AG04450 (cell line): Measurements from ENCODE around the gene PTPRG. TPM values are rescaled to one million over a fixed set of nuclear protein-coding genes. Genes with fewer than 3 reads are reported as not detected.

Source experiments
- CTCF ChIA-PET: fragments of 300-600, 350-600 bp; formaldehyde crosslinking; extraction: SDS; loops from one replicate; lab custom pipeline; 2022; ENCODE audit warnings: antibody characterized with exemption, inconsistent platforms; lab: Charles Lee
- POLR2A ChIA-PET: fragments of 350-600 bp; formaldehyde crosslinking; extraction: SDS; loops from one replicate; lab custom pipeline; 2021; ENCODE audit warnings: antibody characterized with exemption, inconsistent platforms; lab: Yijun Ruan, JAX
- DNase-seq: peaks from one replicate; pipeline ENCODE4 v3.0.0-alpha.2; 2011; ENCODE audit warnings: low read depth, low spot score
- H3K27ac ChIP-seq: one replicate; pipeline ENCODE4 v1.5.1; 2012; ENCODE audit warnings: low read depth, low read length, control low read depth
- H3K27me3 ChIP-seq: one replicate; pipeline ENCODE4 v1.6.0; 2012; ENCODE audit warnings: low read length; ENCODE audit not compliant: control insufficient read depth, insufficient read depth
- H3K4me3 ChIP-seq: 2 replicates; pipeline ENCODE4 v1.5.1; 2011; ENCODE audit warnings: mild to moderate bottlenecking, low read depth, low read length, control low read depth
- H3K9me3 ChIP-seq: 2 replicates; pipeline ENCODE4 v1.5.1; 2012; ENCODE audit warnings: low read length; ENCODE audit not compliant: control insufficient read depth, insufficient read depth
- polyA plus RNA-seq: library from polyadenylated mRNA; depleted of rRNA; stranded (reverse); fragments of >200 nt; gene quantifications from 2 replicates; pipeline ENCODE4 v1.2.3, GENCODE V29; 2011
- TF ChIP-seq, protein P1 (sequence below): IDR thresholded peaks from 2 replicates; pipeline ENCODE4 v1.5.1; 2011; ENCODE audit warnings: low read depth, low read length, control low read depth, inconsistent platforms

Gene PTPRG
- polyA plus RNA-seq, 1 experiment, result 26.5 TPM

DNA sequence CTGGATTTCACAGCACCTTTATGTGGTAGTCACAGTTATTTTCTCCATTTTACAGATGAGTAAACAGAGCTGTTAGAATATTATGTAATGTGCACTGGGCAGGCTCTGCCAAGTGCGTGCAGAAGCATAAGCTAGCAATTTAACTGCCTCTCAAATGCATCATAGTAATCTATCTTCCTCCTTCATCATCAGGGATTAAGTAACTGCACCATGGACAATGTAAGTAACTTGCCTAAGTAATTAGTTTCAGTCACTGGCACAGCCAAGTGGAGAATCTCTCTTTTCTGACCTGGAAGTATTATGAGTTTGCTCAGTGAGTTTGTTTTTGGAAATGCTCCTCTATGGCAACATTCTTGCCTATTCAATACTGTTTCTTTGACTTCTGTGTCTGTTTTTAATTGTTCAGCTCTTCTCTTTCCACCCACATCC lies 260.5 kb downstream of the PTPRG start:
- ChIA-PET POLR2A (no interaction called here), CTCF (interaction anchor here (1.4 kb wide), 1 partner anchor 367 kb away, joined by 3 read pairs; no protein-coding TSS in a partner anchor)
- H3K27ac ChIP-seq, result no peak overlapping the region
- H3K9me3 ChIP-seq, result no peaks in the 10 kb centered on the region
- H3K27me3 ChIP-seq, result no peaks in the 10 kb centered on the region
- DNase-seq, result no peak
- no peak overlapping the region for H3K4me3 ChIP-seq
- TF ChIP-seq, protein P1, sequence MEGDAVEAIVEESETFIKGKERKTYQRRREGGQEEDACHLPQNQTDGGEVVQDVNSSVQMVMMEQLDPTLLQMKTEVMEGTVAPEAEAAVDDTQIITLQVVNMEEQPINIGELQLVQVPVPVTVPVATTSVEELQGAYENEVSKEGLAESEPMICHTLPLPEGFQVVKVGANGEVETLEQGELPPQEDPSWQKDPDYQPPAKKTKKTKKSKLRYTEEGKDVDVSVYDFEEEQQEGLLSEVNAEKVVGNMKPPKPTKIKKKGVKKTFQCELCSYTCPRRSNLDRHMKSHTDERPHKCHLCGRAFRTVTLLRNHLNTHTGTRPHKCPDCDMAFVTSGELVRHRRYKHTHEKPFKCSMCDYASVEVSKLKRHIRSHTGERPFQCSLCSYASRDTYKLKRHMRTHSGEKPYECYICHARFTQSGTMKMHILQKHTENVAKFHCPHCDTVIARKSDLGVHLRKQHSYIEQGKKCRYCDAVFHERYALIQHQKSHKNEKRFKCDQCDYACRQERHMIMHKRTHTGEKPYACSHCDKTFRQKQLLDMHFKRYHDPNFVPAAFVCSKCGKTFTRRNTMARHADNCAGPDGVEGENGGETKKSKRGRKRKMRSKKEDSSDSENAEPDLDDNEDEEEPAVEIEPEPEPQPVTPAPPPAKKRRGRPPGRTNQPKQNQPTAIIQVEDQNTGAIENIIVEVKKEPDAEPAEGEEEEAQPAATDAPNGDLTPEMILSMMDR, result no peak

DNA sequence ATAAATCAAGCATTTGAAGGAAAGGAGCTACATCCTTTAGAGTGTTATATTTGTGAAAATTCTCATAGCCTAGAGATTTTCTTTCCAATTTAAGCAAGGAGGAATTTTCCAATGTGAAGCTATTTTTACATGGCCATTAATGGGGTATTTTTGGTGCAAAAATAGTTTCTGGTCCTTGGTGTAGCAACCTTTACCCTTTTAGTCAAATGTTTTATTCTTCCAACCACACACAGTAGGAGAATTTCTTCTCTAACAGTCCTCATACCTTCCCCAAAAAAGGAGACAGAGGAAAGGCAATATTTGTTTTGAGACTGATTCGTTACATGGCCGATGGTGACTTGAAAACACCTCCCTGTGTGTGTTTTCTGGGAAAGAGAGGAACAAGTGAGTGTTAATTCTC lies 261.2 kb downstream of the PTPRG start:
- no peaks in the 10 kb centered on the region for H3K27me3 ChIP-seq
- no peak for DNase-seq
- no peak overlapping the region for H3K27ac ChIP-seq
- no peaks in the 10 kb centered on the region for H3K9me3 ChIP-seq
- POLR2A ChIA-PET, result no interaction called here
- TF ChIP-seq, protein P1, result no peak
- H3K4me3 ChIP-seq, result no peak overlapping the region
- CTCF ChIA-PET, result interaction anchor here (1.4 kb wide), 1 partner anchor 366 kb away, joined by 3 read pairs; no protein-coding TSS in a partner anchor

DNA sequence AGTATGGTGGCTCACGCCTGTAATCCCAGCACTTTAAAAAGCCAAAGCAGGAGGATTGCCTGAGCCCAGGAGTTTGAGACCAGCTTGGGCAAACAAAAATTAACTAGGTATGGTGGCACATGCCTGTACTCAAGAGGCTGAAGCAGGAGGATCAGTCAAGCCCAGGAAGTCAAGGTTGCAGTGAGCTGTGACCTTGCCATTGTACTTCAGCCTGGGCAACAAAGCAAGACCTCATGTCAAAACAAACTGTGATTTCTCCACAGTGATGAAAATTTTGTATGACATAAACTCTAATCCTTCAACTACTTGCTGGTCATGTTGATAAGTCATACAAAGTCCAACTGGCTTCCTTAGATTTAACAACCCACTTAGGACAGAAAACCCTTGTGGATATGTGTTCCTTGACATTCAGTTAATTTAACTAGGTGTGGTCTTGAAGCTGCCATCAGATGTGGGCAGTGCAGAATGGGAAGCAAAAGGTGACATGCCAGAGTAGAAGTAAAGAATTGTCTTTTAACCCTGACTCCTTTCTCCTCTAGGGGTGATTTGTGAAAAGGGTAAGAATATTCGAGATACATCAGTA lies 263.3 kb downstream of the PTPRG start:
- ChIA-PET POLR2A (no interaction called here), CTCF (no interaction called here)
- TF ChIP-seq, protein P1, result no peak
- Histone ChIP-seq H3K27ac (no peak overlapping the region), H3K27me3 (no peaks in the 10 kb centered on the region), H3K9me3 (no peaks in the 10 kb centered on the region), H3K4me3 (no peak overlapping the region)
- no peak for DNase-seq

DNA sequence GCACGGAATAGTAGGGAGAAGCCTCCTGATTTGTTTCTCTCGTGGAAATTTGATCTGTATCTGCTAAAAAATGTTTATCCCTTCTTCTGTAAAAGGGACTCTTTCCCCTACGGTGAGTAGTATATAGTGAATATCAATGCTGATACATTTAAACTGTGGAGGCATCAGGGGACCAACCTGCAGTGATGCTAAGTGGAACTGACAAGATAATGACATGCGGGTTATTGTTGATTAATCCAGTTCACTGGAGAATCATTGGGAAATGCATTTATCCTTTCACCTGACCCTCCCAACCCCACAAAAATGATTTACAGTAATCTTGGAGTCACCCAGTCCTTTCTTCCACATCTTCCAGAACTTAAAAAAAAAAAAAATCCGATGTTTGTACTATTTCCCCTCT lies 264.8 kb downstream of the PTPRG start:
- no peak for DNase-seq
- no peak overlapping the region for H3K4me3 ChIP-seq
- H3K27me3 ChIP-seq, result no peaks in the 10 kb centered on the region
- ChIA-PET CTCF (no interaction called here), POLR2A (interaction anchor here (0.7 to 0.9 kb wide), 2 partner anchors 264 to 283 kb away, joined by 6 to 9 read pairs; partner anchors contain the start of gene PTPRG)
- TF ChIP-seq, protein P1, result no peak
- H3K9me3 ChIP-seq, result no peaks in the 10 kb centered on the region
- H3K27ac ChIP-seq, result no peak overlapping the region

DNA sequence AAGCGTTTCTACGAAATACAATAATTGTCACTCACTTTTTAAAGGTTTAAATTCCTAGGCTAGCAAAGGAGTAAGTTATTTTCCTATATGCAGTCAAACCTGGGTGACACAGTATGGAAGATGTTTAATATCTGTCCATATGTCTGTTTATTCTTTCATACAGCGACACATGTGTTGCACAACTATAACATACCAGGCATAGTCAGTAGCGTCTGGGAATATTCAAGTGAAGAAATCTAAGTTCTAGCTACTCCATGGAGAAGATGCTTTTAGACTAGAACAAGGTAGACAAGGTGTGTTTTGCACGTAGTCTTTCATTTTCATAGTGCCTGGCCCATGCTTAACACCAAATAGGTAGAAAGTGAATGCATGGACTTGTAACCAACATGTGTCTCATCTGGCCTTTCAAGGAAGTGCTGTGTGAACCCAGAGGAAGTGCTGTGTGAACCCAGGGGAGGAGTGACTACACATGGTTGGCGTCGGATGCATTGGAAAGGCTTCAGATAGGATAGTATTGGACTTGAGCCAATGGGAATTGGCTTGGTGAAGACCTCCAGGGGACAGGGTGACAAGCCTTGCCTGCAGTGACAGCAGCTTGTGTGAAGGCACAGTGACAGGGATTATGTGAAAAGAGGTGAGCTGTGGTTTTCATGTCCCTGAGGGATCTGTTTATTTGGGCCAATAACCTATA lies 267.0 kb downstream of the PTPRG start:
- Histone ChIP-seq H3K4me3 (no peak overlapping the region), H3K9me3 (no peaks in the 10 kb centered on the region), H3K27me3 (no peaks in the 10 kb centered on the region), H3K27ac (no peak overlapping the region)
- DNase-seq, result no peak
- TF ChIP-seq, protein P1, result no peak
- CTCF ChIA-PET, result interaction anchor here (0.6 to 2.2 kb wide), 2 partner anchors 337 to 360 kb away, joined by 6 to 7 read pairs; no protein-coding TSS in a partner anchor
- POLR2A ChIA-PET, result no interaction called here
